NCI-H748 (cell line): ENCODE data around the gene GAK.
"Not testable (repeated sequence)": the region's sequence is repeated elsewhere in the genome, so short reads cannot be mapped to it uniquely, and the experiment has no call there.

Experiments used
- DNase-seq: peaks from one replicate; lab custom pipeline; 2025; ENCODE audit not compliant: unreplicated experiment; lab: John Stamatoyannopoulos, UW

Gene GAK

GRCh38 chr4:819401-820229 is 112.5 kb downstream of the GAK start:
- DNase-seq: no peak

- DNase-seq: no peak
These were observed 113.8 kb downstream of the GAK start for GRCh38 chr4:818106-818921.

- no peak for DNase-seq
These were observed 116.5 kb downstream of the GAK start for GRCh38 chr4:815464-816146.

GRCh38 chr4:814312-814850 is 117.7 kb downstream of the GAK start:
- DNase-seq: no peak

- DNase-seq: no peak
These were observed 118.2 kb downstream of the GAK start for GRCh38 chr4:813900-814299.

GRCh38 chr4:808860-809570 is 123.1 kb downstream of the GAK start:
- DNase-seq: no peak

- DNase-seq: no peak
These were observed 124.3 kb downstream of the GAK start for GRCh38 chr4:807792-808191.

GRCh38 chr4:806979-807378 is 125.1 kb downstream of the GAK start:
- not testable (repeated sequence) for DNase-seq

- DNase-seq: no peak
These were observed 127.3 kb downstream of the GAK start for GRCh38 chr4:804804-805203.

GRCh38 chr4:803884-804283 is 128.2 kb downstream of the GAK start:
- no peak for DNase-seq

GRCh38 chr4:801436-802124 is 130.5 kb downstream of the GAK start:
- no peak for DNase-seq
